Kidney tubule cell (primary cell): ENCODE measurements around the gene KLHDC10.
"Not testable (repeated sequence)": the region's sequence is repeated elsewhere in the genome, so short reads cannot be mapped to it uniquely, and the experiment has no call there.

ENCODE experiments used
- DNase-seq: peaks from one replicate; pipeline ENCODE4 v3.0.0-alpha.2; 2018; ENCODE audit warnings: low spot score

The KLHDC10 gene

DNA sequence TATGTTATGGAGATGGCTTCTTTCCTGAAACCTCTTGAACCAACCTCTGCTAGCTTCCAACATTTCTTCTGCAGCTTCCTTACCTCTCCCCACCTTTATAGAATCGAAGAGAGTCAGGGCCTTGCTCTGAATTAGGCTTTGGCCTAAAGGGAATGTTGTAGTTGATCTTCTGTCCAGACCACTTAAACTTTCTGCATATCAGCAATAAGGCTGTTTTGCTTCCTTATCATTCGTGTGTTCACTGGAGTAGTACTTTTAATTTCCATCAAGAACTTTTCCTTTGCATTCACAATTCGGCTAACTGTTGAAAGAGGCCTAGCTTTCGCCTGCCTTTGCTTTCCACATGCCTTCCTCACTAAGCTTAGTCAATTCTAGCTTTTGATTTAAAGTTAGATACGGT lies 48.0 kb downstream of the KLHDC10 start:
- DNase-seq = no peak

DNA sequence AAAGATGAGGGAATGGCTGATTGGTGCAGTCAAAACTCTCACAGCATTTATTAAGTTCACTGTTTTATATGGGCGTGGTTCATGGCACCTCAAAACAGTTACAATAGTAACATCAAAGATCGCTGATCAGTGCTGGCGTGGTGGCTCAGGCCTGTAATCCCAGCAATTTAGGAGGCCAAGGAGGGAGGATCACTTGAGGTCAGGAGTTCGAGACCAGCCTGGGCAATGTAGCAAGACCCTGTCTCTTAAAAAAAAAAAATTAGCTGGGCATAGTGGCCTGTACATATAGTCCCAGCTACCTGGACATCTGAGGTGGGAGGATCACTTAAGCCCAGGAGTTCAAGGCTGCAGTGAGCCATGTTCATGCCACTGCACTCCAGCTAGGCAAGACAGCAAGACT lies 48.5 kb downstream of the KLHDC10 start:
- no peak for DNase-seq

DNA sequence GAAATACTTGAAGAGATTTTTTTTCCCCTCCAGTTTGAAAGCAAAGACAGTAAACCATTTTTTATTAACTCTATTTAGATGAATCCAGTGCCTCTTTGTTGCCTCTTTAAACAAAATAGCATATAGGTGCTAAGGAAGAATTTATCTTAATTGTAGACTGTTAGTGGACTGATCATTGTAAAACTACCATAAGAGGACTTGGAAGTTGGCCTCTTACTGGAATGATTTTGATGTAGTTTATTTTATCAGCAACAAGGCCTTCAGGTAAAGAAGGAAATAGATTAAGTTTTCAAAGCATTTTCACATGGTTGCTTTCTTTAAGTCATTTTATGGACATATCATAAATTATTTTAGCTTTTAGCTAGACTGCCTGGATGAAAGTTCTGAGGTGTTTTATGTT lies 53.2 kb downstream of the KLHDC10 start:
- no peak for DNase-seq

DNA sequence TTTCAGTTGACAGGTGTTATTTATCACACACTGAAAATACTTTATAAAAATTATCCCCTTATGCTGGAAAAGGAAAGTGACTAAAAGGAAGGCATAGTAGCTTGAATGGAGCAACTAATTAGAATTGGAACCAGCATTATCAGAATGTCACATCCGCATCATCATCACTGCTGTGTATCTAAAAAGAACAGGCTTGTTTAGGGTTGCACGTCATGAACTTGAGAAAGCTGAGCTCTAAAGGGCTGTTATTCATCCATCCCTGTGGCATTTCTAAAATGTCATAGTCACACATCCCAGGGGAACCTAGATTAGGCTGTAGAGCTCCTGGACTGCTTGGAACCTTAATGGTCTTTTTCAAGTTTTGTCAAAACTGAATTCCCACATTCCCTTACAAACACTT lies 54.4 kb downstream of the KLHDC10 start:
- no peak for DNase-seq

DNA sequence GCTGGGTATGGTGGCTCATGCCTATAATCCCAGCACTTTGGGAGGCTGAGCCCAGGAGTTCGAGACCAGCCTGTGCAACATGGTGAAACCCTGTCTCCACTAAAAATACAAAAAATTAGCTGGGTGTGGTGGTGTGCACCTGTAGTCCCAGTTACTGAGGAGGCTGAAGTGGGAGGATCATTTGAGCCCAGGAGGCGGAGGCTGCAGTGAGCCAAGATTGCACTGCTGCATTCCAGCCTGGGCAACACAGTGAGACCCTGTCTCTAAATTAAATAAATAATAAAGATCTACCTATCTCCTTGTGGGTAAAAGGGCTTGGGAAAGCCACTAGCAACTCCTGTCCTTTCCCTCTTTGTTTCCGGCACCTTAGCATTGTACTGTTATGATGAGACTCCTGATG lies 56.5 kb downstream of the KLHDC10 start:
- not testable (repeated sequence) for DNase-seq

DNA sequence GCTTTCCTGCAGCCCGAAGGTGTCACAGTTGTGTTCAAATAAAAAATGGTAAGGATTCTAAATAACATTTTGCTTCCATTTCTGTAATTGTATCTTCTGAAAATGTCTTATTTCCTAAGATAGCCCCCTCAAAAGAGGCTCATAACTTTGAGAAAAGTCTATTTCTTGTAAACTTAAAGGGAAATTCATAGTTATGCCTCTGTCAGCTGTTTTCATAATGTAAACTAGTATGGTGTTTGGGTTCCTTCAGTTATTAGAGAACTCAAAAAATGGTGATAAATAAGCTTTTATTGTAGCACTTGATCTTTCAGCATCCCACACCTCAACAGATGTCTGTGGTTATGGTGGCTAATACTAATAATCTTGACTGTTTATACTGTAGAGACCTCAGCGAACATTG lies 57.1 kb downstream of the KLHDC10 start:
- no peak for DNase-seq

DNA sequence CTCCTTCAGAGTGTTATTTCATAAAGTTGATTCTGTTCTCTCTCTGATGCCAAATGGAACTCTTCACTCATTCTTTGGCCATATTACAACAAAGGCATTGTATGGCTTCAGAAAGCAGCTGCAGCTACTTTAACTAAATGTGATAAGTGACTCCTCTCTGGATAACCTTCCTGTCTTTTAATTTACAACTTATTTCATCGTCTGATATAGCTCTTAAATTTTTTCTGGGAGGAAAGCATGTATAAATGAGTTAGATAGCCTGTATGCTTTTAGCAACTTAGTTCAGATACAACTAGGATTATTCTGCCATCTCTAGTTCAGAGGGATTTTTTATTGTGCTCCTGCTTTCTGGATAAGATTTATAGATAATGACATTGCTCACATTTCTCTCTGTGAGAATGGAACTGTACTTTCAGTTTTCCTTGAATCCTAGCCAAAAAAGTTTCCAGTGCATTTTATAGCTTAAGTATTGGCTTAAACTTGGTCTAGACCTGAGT lies 57.5 kb downstream of the KLHDC10 start:
- no peak for DNase-seq

DNA sequence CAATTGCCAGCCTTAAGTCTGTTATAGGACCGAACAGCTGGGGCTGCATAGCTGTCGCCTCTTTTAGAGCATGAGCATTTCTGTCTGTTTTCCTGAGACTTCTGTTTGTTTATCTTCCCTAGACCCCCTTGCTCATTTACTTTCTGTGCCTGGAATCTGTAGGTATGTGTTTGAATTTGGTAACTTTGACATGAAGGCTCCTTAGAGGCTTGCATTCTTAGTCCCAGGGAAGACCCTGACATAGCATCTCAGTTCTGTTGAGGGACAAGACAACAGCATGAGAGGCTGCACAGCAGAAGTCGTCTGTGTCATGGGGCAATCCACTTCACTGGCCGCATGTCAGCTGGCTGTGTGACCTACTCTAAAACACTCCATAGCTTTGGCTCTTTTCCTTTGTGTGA lies 58.7 kb downstream of the KLHDC10 start:
- DNase-seq = no peak

DNA sequence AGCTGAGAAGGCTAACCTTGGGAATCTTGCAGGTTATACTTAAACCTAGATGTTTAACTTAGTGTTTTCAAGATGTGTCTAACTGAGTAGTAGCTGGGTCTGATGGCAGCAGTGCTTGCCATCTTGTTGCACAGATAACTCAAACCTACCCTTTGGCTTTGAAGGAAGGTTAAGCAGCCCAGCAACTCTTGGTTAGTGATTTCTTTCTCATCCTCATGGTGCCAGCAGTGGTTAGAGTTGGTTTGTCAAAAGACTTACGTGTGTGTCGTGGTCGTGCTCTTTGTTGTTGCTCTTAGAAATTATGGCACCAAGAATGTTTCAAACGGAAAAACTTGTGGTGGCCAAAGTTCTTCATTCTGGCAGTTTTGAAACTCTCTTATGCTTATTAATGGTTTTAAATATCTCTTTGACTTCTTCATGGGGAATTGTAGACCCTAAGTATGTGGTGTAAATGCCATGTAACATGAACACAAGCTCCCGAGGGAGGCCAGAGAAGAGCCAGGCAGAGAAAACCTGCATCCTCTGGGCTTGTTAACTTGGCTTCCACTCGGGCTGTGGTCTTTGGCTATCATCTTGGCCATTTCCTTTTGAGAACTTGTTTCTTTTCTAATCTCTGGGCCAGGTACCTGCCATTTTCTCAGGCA lies 61.0 kb downstream of the KLHDC10 start:
- DNase-seq = no peak

DNA sequence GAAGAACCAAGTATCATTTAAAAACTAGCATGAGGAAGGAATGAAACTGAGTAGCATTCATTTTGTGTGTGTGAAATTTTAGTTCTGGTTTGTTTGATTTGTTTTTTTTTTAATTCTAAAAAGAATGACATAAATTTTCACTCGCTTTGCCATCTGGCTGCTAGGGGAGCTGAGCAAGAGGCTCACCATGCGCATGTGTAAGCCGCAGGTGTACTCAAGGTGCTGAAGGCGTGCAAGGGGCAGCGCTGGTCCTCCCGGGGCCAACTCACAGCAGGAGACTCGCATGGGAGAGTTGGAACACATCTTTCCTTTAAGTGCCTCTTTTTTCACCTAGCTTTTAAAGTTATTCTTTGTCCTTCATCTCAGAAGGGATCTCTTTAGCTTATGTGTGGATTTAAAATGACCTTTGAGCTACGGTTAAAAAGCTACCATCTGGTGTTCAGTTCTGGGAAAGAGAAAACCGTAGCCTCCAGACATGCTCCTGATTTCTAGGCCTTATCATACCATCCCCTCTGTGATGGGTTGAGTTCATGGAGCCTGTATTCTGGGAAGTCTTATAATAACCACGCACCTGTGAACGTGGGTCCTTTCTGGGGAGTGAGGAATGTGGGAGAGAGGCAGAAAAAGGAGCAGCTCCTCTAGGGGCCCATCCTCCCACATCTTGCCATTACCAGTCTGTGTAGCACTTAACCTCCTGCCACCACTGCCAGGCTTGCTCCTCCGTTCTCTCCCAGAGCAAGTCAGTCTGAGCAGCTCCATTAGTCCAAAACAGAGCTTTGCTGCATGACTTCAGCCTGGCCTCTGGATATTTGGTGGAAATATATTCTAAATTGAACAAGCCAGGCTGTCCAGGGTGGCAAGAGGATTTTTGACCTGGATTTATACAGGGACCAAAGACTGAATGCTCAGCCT lies 61.9 kb downstream of the KLHDC10 start:
- DNase-seq = no peak

DNA sequence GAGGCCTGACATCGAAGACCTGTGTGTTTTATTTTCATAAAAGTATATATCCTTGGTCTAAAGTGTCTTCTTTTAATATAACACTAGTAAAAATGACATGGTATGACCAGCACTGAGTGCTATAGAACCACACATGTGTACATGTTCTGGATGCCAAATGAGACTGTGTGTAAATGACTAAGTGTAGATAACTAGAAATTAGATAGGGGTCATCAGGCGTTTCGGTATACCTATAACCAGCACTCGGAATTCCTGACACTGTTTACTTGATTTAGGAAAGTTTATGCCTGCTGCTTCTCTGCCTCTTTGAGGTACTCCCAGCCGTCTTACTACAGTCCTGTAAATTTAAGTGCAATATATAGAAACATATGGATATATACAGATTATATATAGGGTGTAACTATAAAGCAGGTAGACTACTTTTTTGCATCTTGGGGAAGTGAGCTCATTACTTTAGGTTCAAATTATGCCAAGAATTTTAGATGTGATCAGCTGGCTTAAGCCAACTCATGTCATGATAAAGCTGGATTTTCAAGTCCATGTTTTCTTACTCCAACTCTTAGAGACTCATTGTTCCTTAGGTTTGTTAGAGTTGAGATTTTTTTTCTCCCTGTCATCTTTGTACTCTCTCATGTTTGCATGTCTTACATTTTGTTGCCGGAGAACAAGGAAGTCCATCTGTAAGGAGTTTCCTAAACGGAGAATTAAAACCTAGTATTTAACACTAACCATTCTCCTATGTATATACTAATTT lies 62.9 kb downstream of the KLHDC10 start:
- no peak for DNase-seq

DNA sequence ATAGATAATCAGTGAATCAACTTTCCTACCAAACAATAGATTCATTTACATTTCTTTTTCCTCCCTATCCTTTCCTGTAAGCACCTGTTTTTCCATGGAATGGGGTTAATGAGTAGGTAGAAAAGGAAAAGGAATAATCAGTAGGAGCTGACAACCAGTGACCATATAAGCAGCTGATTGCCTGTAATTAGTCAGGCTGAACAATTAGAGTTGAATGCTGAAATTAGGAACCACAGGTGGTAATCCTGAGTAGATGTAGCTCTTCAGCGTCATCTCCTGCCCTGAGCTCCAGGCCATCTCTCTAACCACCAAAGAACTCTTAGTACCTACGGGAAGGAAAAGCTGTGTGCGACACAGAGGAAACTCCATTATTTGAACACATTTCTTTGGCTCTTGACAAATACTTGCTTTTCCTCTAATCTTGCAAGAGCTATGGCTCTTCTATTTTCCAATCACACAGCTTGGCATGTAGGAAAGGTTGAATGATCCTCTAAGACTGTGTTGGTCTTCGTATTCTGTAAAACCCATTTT lies 63.8 kb downstream of the KLHDC10 start:
- DNase-seq = no peak

DNA sequence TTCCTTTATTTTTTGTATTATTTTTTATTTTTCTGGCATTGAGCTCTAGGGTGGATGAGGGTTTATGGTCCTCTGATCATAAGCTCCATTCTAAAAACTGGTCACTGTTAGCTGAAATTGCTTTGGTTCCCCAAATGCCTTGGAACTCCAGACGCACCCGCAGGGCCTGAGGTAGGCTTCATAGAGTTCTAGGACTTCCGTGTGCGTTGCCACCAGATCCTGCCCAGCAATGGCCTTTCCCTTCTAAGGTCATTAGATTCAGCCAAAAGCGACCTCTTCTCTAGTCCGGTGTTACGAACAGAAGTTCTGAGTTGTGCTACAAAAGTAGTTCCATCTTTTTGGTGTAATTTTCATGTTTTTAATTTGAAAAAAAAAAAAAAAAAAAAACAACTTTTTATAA lies 64.4 kb downstream of the KLHDC10 start:
- no peak for DNase-seq

DNA sequence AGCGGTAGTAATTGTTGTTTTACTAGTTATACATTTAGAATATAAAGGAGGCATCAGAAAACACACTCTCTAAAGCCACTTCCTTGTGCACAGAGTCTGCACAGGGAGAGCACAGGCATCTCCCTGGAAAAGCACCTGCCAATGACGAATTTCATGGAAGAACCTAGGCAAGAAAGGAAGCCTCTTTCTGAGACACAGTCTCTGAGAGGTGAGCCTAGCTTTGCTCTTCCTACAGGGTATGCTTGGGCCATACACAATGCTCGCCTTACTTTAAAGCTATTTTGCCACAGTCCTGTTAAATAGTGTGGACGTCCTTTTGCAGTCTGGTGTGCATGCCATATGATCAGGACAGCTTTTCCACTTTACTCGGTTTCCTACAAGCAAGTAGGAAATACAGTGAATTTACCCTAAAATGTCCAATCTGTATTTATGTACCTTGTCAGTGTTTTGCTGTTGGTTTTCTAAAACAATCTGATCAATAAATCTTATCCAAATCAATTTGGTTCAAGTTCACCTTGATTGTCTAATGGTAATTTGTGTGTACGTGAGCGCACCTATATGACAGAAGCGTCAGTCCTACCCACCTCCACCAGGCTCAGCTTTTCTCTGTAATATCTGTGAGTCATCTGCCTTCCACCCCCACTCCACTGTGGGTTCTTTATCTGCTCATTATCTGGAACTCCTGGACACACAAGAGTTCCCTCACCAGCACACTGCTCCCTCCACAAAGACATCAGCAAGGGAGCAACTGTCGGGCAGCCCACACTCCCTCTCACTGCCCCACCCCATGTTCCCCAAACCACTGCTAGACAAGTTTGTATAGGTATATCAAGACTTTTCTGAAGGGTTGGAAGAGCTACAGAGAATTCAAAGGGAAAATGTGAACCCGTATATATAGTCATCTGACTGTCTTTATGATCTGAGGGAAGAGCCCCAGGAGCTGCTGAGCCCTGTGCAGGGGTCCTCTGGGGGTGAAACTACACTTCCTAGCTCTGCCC lies 65.2 kb downstream of the KLHDC10 start:
- peak; percentile 37 for DNase-seq

DNA sequence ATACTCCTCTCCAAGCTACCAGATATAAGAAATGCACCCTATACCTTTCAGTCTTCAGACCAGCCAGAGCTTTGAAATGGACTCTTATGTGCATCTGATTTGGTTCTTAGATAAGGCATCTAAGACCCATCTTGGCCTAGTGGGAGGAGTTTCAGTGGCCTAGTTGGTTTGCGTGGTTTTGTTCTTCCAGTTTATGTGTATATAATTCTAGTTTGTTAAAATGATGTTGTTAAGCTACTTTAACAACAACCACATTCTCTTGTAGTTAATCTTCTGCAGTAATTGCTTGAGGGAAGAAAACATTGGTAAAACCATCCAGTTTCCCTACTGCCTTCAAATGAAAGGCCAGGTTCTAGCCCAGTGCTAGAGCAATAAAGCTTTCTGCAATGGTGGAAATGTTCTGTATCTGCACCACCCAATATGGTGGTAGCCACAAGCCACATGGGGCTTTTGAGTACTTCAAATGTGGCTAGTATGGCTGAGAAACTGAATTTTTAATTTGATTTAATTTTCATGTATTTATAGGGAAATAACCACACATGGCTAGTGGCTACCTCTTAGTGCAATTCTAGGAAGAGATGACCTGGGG lies 66.3 kb downstream of the KLHDC10 start:
- no peak for DNase-seq

DNA sequence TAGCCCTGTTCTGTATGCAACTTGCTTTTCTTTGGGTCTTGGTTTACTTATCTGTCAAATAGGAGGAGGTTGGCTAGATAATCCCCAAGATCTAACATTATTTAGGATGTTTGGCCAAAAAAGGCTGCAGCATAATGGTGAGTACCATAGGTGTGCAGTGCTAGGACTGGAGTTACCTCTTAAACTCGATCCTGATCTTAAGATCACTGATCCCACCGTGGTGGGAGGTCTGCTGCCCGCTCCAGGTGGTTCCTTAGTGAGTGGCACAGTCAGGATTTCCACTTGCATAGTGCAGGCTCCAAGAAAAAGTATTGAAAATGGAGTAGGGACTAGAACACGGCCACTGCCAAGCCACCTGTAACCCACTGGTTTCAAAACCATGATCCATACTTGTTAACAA lies 66.9 kb downstream of the KLHDC10 start:
- DNase-seq = no peak

DNA sequence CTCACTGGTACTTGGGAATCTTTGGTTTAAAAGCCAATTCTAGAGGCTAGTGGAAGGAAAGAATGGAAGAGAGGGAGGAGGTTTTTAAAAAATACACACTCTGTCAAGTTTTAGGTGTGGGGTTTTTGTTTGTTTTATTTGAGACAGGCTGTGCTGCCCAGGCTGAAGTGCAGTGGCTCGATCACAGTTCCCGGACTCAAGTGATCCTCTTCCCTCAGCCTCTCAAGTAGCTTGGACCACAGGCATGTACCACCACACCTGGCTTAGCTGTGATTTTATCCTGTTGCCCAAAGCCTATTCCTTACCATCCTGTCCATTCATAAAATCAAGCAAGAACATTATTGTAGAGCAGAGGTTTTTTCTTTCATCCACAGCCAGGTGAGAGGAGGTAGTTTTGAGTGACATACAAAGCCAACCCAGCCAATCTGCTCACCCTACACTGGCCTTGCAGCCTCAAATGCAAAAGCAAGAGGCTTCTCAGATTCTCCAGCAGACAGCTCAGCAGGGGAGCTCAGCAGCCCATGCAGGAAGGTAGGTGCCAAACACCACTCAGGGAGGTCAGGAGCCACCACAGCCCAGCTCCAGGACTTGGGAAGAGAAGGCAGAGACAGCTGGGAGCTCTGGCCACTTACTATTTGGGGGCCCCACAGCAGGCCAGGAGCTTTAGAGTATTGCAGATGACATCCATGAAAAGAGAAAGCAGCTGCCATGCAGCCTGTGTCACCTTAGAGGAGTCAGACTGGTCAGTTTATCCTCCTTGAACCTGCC lies 69.0 kb downstream of the KLHDC10 start:
- DNase-seq = no peak

DNA sequence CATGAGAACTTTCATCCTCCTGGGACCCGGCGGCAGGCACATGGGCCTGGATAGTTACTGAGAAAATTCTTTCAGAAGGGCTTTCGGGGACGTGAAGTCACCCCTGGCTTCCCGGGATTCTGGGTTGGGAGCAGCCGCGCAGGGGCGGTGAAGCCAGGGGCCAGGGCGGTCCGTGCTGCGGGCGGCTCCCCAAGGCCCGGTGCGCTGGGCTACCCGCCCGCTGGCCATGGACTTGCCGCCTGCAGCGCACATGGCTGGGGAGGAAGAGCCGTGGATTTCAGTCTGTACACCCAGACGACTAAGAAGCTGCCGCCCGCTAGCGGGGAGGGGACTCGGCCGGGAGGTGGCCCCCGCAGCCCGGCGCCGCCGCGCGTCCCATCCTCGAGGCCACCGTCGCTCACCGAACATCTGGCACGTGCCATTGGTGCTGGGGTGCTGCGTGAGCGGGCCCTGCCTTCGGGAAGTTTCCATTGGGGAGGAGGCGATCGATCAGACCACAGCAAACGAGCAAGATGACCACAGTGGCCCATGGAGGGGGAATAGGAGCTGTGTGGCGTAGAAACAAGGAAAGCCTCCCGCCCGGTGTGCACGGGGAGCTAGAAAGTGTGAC lies 70.3 kb downstream of the KLHDC10 start:
- no peak for DNase-seq

DNA sequence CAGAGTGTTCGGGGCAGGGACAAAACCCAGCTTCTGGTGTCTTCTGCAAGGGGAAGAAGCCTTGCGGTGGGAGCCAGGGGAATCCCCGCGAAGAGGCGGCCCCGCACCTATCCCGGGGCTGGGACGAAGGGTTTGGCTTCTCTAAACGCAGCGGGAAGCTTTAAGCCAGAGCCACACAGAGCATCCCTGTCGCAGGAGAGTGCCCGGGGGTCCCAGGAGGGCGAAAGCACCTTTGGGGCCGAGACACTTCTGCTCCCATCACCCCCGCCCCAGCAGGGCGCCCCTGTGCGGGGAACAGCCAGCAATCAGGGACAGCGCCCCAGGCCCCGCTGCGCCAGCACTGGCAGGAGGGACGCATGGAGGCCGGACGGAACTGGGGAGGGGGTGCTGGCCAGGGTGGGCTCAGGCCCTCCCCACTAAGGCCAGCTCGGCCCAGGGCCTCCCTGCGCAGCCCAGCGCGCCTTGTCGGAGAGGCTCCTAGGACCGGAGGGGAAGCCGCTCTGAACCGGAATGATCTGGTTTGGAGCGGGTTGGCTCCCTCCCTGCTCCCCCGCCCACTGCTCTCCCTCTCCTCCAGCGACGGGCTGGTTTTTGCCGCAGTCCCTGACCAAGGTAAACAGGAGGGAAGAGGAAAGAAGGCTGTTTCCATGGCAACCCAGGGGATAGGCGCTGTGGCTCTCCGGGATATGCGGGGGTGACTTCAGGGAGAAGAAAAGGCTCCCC lies 71.0 kb downstream of the KLHDC10 start:
- peak; percentile 47 for DNase-seq
